Fibroblast of villous mesenchyme (primary cell): ENCODE measurements around the gene PITPNM3. TPM values are rescaled to one million over a fixed set of nuclear protein-coding genes. Genes with fewer than 3 reads are reported as not detected.

ENCODE experiments used
- DNase-seq: peaks from one replicate; pipeline ENCODE4 v3.0.0-alpha.2; 2010; ENCODE audit warnings: low read depth
- H3K4me3 ChIP-seq: 2 replicates; pipeline ENCODE4 v1.5.1; 2011; ENCODE audit warnings: low read depth, mild to moderate bottlenecking, low read length
- CTCF ChIP-seq: IDR thresholded peaks from 2 replicates; pipeline ENCODE4 v1.5.1; 2012; ENCODE audit warnings: low read depth, mild to moderate bottlenecking, low read length; ENCODE audit not compliant: insufficient read depth
- total RNA-seq: library from RNA; depleted of rRNA; stranded (reverse); fragments of >200 nt; gene quantifications from 2 replicates; pipeline ENCODE4 v1.2.3, GENCODE V29; 2012

PITPNM3 gene
- total RNA-seq, 1 donor = under 0.01 TPM

DNA sequence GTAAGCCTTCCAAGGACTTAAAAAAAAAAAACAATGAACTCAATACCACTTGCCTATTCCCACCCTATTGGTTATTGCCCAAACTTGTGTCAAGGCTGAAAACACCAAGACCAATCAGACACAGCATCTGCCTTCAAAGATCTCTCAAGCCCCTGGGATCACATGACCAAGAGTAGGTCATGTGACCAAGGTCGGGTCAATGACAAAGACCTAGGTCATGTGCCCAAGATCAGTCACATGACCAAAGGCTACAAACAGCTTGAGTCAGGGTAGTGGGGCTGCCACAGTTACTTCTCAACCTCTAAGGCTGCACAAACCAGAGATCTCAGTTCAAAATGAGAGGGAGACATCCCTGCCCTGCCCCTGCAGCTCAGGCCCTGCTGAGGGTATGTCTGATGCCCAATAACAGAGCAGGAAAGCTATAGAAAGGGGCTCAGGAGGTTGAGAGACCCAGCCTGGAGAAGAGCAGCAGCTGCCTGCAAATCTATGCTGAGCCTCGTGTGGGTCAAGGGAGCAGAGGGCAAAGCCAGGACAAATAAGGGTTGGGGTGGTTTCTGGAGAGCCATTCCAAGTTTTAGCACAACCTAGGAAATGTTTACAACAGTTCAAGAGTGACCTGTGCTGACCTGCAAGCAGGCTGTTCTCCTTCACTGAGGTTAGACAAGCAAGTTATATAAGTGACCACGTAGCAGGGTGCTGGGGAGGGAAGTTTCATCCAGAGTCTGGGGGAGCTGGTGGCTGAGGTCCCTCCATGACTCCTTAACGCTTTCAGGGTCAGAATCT lies 63.3 kb downstream of the PITPNM3 start:
- TF ChIP-seq CTCF = no peak
- H3K4me3 ChIP-seq = no peak overlapping the region
- DNase-seq = no peak

DNA sequence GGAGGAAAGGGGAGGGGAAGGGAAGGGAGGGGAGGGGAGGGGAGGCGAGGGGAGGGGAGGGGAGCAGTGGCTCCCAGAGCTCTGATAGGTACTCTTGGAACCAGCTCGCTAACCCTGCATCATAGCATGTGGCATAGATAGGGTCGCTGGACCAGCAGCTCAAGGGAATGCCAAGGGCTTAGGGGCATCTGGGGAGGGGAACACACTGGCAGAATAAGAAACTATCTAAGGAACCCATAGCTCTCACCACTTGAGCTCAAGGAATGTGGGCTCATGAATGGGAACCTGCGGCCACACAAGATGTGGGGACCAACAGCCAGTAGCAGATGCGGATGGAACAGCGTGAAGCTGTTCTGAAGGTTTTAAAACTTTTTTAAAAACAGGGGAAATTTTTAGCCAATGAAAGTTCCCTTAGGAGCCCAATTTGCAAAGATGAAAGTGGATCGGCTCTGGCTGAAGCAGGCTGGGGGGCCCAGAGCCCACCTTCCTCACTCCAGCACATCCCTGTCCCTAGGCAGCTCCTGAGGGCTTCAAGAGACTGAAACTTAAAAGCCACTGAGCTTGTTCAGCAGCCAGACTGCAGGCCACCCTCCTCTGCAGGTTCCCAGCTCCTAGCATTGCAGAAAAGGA lies 65.2 kb downstream of the PITPNM3 start:
- no peak for TF ChIP-seq CTCF
- no peak overlapping the region for H3K4me3 ChIP-seq
- no peak for DNase-seq

- TF ChIP-seq CTCF = no peak
- DNase-seq = no peak
- H3K4me3 ChIP-seq = no peak overlapping the region
Observed at GRCh38 chr17:6489016-6489550, 67.3 kb downstream of the PITPNM3 start.

DNA sequence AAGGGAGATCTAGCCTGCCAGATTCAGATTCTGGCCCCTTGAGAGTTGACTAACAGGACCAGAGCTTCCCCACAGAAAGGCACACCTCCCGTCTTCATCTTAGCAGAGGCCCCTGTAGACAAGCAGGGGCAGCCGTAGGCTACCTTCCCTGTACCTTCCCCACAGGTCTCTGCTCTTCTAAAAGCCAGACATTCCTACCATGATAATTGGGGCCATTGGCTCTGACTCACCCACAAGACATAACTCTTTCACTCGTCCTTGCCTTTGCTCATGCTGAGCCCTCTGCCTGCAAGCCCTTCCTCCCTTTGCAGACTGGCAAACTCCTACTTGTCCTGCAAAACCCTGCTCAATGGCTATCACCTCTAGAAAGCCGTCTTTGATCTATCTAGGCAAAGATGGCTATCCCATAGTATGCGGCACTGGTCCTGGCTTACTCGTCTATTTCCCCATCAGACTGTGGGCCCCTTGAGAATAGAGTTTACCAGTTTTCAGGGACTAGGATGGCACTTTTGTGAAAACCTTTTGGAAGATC lies 68.3 kb downstream of the PITPNM3 start:
- no peak for TF ChIP-seq CTCF
- DNase-seq = no peak

GRCh38 chr17:6487251-6488007 lies 68.9 kb downstream of the PITPNM3 start:
- H3K4me3 ChIP-seq = no peak overlapping the region
- TF ChIP-seq CTCF = no peak
- DNase-seq = no peak

More for the DNA sequence above, 68.3 kb downstream of the PITPNM3 start:
- H3K4me3 ChIP-seq = no peak overlapping the region

DNA sequence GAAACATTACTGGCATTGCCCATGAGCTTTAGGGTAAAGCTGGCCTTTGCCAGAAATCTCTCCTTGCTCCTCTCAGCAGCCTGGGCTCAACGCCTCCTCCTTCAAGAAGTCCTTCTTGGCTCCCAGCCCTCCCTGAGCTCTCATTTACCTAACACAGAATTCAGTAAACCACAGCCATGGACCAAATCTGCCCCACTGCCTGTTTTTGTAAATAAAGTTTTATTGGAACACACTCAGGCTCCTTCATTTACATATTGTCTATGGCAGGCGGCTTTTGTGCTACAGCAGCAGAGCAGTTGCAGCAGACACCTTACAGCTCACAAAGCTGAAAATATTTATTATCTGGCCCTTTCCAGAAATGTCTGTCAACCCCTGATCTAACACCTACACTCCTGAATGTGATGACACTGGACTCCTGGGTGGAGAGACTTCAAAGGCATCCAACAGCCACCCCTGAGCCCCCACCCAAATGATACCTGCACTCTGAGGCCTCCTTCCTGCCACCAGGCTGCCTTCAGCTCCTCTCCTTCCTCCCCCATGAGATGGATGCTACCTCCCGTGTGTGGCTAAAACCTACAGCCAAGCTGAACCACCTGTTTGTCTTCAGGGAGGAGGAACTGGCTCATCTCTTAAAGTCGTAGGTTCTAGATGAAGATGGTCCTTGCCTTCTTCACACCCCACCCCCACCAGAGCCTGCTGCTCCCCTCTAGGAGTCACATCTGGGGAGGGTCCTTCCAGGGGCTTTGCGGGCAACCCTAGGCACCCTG lies 70.5 kb downstream of the PITPNM3 start:
- no peak overlapping the region for H3K4me3 ChIP-seq
- no peak for TF ChIP-seq CTCF
- no peak for DNase-seq
